GM18498 (cell line): ENCODE data around the gene POU3F2.
A peak's percentile ranks its signal among the peaks of the same experiment; 100 is the strongest.

ENCODE experiments used
- ATAC-seq: cut with Tn5 transposase; IDR thresholded peaks from one replicate; pipeline ENCODE4 v1.9.1; 2021; ENCODE audit warnings: mild to moderate bottlenecking, moderate library complexity; ENCODE audit not compliant: unreplicated experiment

Gene POU3F2

GRCh38 chr6:98843271-98844243 lies 9.2 kb downstream of the POU3F2 start:
- ATAC-seq, result no peak

GRCh38 chr6:98844244-98845210 lies 10.2 kb downstream of the POU3F2 start:
- no peak for ATAC-seq

- ATAC-seq, result peak; percentile 55
These were observed 11.0 kb downstream of the POU3F2 start for GRCh38 chr6:98845211-98846020.

- no peak for ATAC-seq
These were observed 11.6 kb downstream of the POU3F2 start for GRCh38 chr6:98846021-98846380.

GRCh38 chr6:98847416-98847778 lies 13.0 kb downstream of the POU3F2 start:
- no peak for ATAC-seq

GRCh38 chr6:98847779-98848538 lies 13.6 kb downstream of the POU3F2 start:
- peak; percentile 60 for ATAC-seq

GRCh38 chr6:98848539-98849242 lies 14.3 kb downstream of the POU3F2 start:
- ATAC-seq, result no peak

GRCh38 chr6:98864497-98864896 lies 30.1 kb downstream of the POU3F2 start:
- ATAC-seq, result no peak

GRCh38 chr6:98871057-98871456 lies 36.7 kb downstream of the POU3F2 start:
- ATAC-seq, result no peak

GRCh38 chr6:98871821-98872220 lies 37.4 kb downstream of the POU3F2 start:
- no peak for ATAC-seq

GRCh38 chr6:98875375-98875774 lies 41.0 kb downstream of the POU3F2 start:
- ATAC-seq, result no peak

GRCh38 chr6:98877250-98877649 lies 42.9 kb downstream of the POU3F2 start:
- ATAC-seq, result no peak

- peak; percentile 94 for ATAC-seq
These were observed 46.1 kb downstream of the POU3F2 start for GRCh38 chr6:98880486-98880885.

- ATAC-seq, result no peak
These were observed 51.0 kb downstream of the POU3F2 start for GRCh38 chr6:98885330-98885729.

GRCh38 chr6:98887650-98888049 lies 53.3 kb downstream of the POU3F2 start:
- no peak for ATAC-seq
